HL-60 (cell line): Measurements from ENCODE around the gene HOXD4.

ENCODE experiments used
- CTCF ChIP-seq: IDR thresholded peaks from one replicate; pipeline ENCODE4 v1.5.1; 2011; ENCODE audit warnings: low read length, control low read depth, inconsistent platforms; ENCODE audit not compliant: insufficient read depth
- GABPA ChIP-seq: IDR thresholded peaks from 2 replicates; pipeline ENCODE4 v1.6.1; 2012; ENCODE audit warnings: low read depth
- POLR2AphosphoS5 ChIP-seq: IDR thresholded peaks from 2 replicates; pipeline ENCODE4 v1.6.1; 2012; ENCODE audit warnings: low read depth
- REST ChIP-seq: IDR thresholded peaks from 2 replicates; pipeline ENCODE4 v1.6.1; 2012; ENCODE audit warnings: low read depth; ENCODE audit not compliant: insufficient replicate concordance
- SPI1 ChIP-seq: IDR thresholded peaks from 2 replicates; pipeline ENCODE4 v1.6.1; 2012; ENCODE audit warnings: low read depth, mild to moderate bottlenecking, borderline replicate concordance

GRCh38 chr2:176109192-176109901 is 42.0 kb upstream of the HOXD4 start:
- no peak for TF ChIP-seq CTCF
- no peak for TF ChIP-seq REST
- TF ChIP-seq POLR2AphosphoS5: no peak
- TF ChIP-seq GABPA: no peak
- TF ChIP-seq SPI1: no peak
